K562 (cell line): ENCODE results near the gene CYP2R1. TPM values are rescaled to one million over a fixed set of nuclear protein-coding genes. Genes with fewer than 3 reads are reported as not detected.

Experiments
- ATAC-seq: fragments of 200-7000 bp; cut with Tn5 transposase; 3 replicates; pipeline ENCODE4 v1.9.1; 2020; ENCODE audit warnings: moderate library complexity
- BruUV-seq: library from RNA; stranded (reverse); fragments of 400-500 nt; replicated peaks from 2 replicates; lab custom pipeline; 2021; lab: Mats Ljungman, UMichigan
- CTCF ChIA-PET: fragments of 300-600 bp; formaldehyde crosslinking; extraction: SDS; loops from one replicate; lab custom pipeline; 2021; ENCODE audit warnings: low intra/inter-chr PET ratio; lab: Yijun Ruan, JAX
- POLR2A ChIA-PET: fragments of 300-600, 350-650 bp; sonication (Branson Sonifier 250); formaldehyde crosslinking; extraction: SDS; loops from one replicate; lab custom pipeline; 2021; ENCODE audit warnings: antibody characterized with exemption, inconsistent platforms; lab: Yijun Ruan, JAX
- DNase-seq, 4 experiments: peaks; one replicate each; pipeline versions ENCODE4 v3.0.0 to v3.0.0-alpha.2; 2011 to 2018; ENCODE audit warnings: low spot score in 3 of 4, mixed read lengths in 3 of 4; ENCODE audit errors: extremely low read depth in 1 of 4
- FAIRE-seq: peaks from 2 replicates; lab custom pipeline; 2011; peaks lifted over from hg19 to GRCh38; lab: Jason Lieb, UNC
- H2AFZ ChIP-seq: 2 replicates; pipeline ENCODE4 v1.6.0; 2011; ENCODE audit warnings: low read depth, low read length, control low read depth, inconsistent platforms
- H3K27ac ChIP-seq: fragments of 200-600 bp; 3 replicates; pipeline ENCODE4 v1.8.0; 2011; ENCODE audit warnings: low read depth, mild to moderate bottlenecking, control low read depth, inconsistent platforms, low read length, moderate library complexity, mixed read lengths; ENCODE audit errors: extremely low read depth
- H3K27me3 ChIP-seq, 2 experiments: fragments of 300-600 bp in 1 of 2; 2 replicates in 1 of 2; 3 replicates in 1 of 2; pipeline versions ENCODE4 v1.6.0 to v1.8.0; 2011; ENCODE audit warnings: inconsistent platforms in 2 of 2, low read length in 2 of 2, mild to moderate bottlenecking in 1 of 2, mixed read lengths in 1 of 2, moderate library complexity in 1 of 2; ENCODE audit not compliant: control insufficient read depth in 2 of 2, insufficient read depth in 2 of 2
- H3K36me3 ChIP-seq: fragments of 300-600 bp; 3 replicates; pipeline ENCODE4 v1.8.0; 2011; ENCODE audit warnings: mild to moderate bottlenecking, low read length, inconsistent platforms; ENCODE audit not compliant: control insufficient read depth, insufficient read depth
- H3K4me1 ChIP-seq, 2 experiments: fragments of 200-600 bp in 1 of 2; replicated peaks in 1 of 2; 2 replicates in 1 of 2; 3 replicates in 1 of 2; pipeline versions ENCODE4 v1.5.1 to v1.8.0; 2011; ENCODE audit warnings: inconsistent platforms in 2 of 2, low read length in 2 of 2, mild to moderate bottlenecking in 1 of 2, mixed read lengths in 1 of 2, moderate library complexity in 1 of 2; ENCODE audit not compliant: control insufficient read depth in 2 of 2, insufficient read depth in 2 of 2
- H3K4me2 ChIP-seq: 2 replicates; pipeline ENCODE4 v1.6.1; 2011; ENCODE audit warnings: low read length, control low read depth, inconsistent platforms, mixed read lengths; ENCODE audit not compliant: insufficient read depth
- H3K4me3 ChIP-seq: fragments of 200-600 bp; sonication (generic), shearing (Covaris generic); 2 replicates; pipeline ENCODE4 v1.5.1; 2016; ENCODE audit warnings: control low read depth, inconsistent platforms
- H3K79me2 ChIP-seq: fragments of 200-600 bp; 3 replicates; pipeline ENCODE4 v1.8.0; 2011; ENCODE audit warnings: low read length, inconsistent platforms; ENCODE audit not compliant: control insufficient read depth, insufficient read depth
- H3K9ac ChIP-seq, 2 experiments: 2 replicates each; pipeline versions ENCODE4 v1.6.0 to v1.6.1; 2011; ENCODE audit warnings: low read depth in 2 of 2, low read length in 2 of 2, control low read depth in 1 of 2, inconsistent platforms in 1 of 2, mild to moderate bottlenecking in 1 of 2, mixed read lengths in 1 of 2; ENCODE audit not compliant: insufficient read depth in 1 of 2
- H3K9me1 ChIP-seq: one replicate; pipeline ENCODE4 v1.6.0; 2011; ENCODE audit warnings: inconsistent platforms, mild to moderate bottlenecking, low read length, moderate library complexity; ENCODE audit not compliant: control insufficient read depth, insufficient read depth
- H3K9me3 ChIP-seq: replicated peaks from 2 replicates; pipeline ENCODE4 v1.5.1; 2011; ENCODE audit warnings: low read depth, low read length, inconsistent platforms; ENCODE audit not compliant: control insufficient read depth, insufficient read depth
- H4K20me1 ChIP-seq: replicated peaks from 2 replicates; pipeline ENCODE4 v1.6.1; 2011; ENCODE audit warnings: low read length, inconsistent platforms, mixed read lengths; ENCODE audit not compliant: control insufficient read depth, insufficient read depth
- BRD9 ChIP-seq: fragments of 450-650 bp; IDR thresholded peaks from 2 replicates; pipeline ENCODE4 v1.6.1; 2018; ENCODE audit warnings: low read depth; ENCODE audit not compliant: partially characterized antibody
- CREB1 ChIP-seq, 2 experiments: sonication (generic) in 1 of 2; formaldehyde crosslinking in 1 of 2; IDR thresholded peaks; 2 replicates each; pipeline versions ENCODE4 v1.6.1 to v1.8.0; 2012 to 2022; ENCODE audit warnings: inconsistent platforms in 1 of 2, mild to moderate bottlenecking in 1 of 2, missing genetic modification reagents in 1 of 2, moderate library complexity in 1 of 2
- JUND ChIP-seq, 2 experiments: IDR thresholded peaks; 2 replicates in 1 of 2; 3 replicates in 1 of 2; pipeline ENCODE4 v1.6.1; 2011; ENCODE audit warnings: borderline replicate concordance in 2 of 2, low read depth in 2 of 2, low read length in 2 of 2, improper control_type of control experiment in 1 of 2, missing biosample characterization in 1 of 2, missing genetic modification characterization in 1 of 2, missing genetic modification reagents in 1 of 2
- MAFK ChIP-seq: IDR thresholded peaks from 2 replicates; pipeline ENCODE4 v1.6.1; 2011; ENCODE audit warnings: low read length, improper control_type of control experiment
- MED1 ChIP-seq: sonication (generic); formaldehyde crosslinking; IDR thresholded peaks from 2 replicates; pipeline ENCODE4 v1.8.1; 2023; ENCODE audit warnings: missing genetic modification reagents, borderline replicate concordance
- MTA3 ChIP-seq: fragments of 450-650 bp; formaldehyde crosslinking; IDR thresholded peaks from 2 replicates; pipeline ENCODE4 v1.6.1; 2017; ENCODE audit warnings: mild to moderate bottlenecking, borderline replicate concordance
- NCOA1 ChIP-seq: fragments of 450-650 bp; IDR thresholded peaks from 2 replicates; pipeline ENCODE4 v1.6.1; 2016; ENCODE audit warnings: low read depth
- RFX5 ChIP-seq: IDR thresholded peaks from 2 replicates; pipeline ENCODE4 v1.6.1; 2011; ENCODE audit warnings: low read depth, mild to moderate bottlenecking, improper control_type of control experiment, low read length
- XRCC5 ChIP-seq: fragments of 200-400 bp; formaldehyde crosslinking; IDR thresholded peaks from 2 replicates; pipeline ENCODE4 v1.6.1; 2017; ENCODE audit warnings: low read depth, mild to moderate bottlenecking, low read length
- ZMIZ1 ChIP-seq, 2 experiments: fragments of 150-350 bp in 1 of 2; IDR thresholded peaks; 2 replicates each; pipeline ENCODE4 v1.6.1; 2012 to 2016; ENCODE audit warnings: low read depth in 2 of 2, low read length in 2 of 2, mild to moderate bottlenecking in 1 of 2, moderate library complexity in 1 of 2
- ZNF41 ChIP-seq: fragments of 250-450 bp; sonication (Bioruptor Pico); conservative IDR thresholded peaks from 2 replicates; pipeline ENCODE4 v1.4.0; 2020; ENCODE audit warnings: mild to moderate bottlenecking
- WGBS: fragments of 100-300 bp; shearing (Covaris generic); methylation state at CpG from one replicate; pipeline ENCODE4 v1.1.6; 2016; ENCODE audit warnings: low coverage, mixed read lengths; ENCODE audit not compliant: insufficient coverage; ENCODE audit errors: missing lambda C conversion rate; 5-methylcytosine and 5-hydroxymethylcytosine counted together
- in situ Hi-C: fragments of 300-500 bp; cut with MboI; formaldehyde crosslinking; loops from 4 replicates; pipeline ENCODE4 v1.15.0; 2018; ENCODE audit warnings: inconsistent platforms, mixed read lengths
- intact Hi-C: fragments of 100-400 bp; cut with micrococcal nuclease; formaldehyde crosslinking; loops from 2 replicates; pipeline ENCODE4 v1.14.2; 2022
- polyA plus RNA-seq, 8 experiments: library from polyadenylated mRNA; depleted of rRNA in 4 of 8; stranded (reverse) in 5 of 8; unstranded in 3 of 8; fragments of >200 nt; fragmentation: Nextera tagmentation in 2 of 8; fragmentation: Illumina TruSeq in 1 of 8; extraction: Ambion mirVana in 2 of 8; extraction: Trizol in 1 of 8; gene quantifications; 2 replicates each; pipeline versions ENCODE4 v1.2.1 to v1.2.3, GENCODE V29; 2011 to 2014; ENCODE audit warnings: inconsistent platforms in 1 of 8, missing spikeins in 1 of 8
- total RNA-seq, 7 experiments: library from RNA; depleted of rRNA in 6 of 7; stranded (reverse); fragments of >200 nt in 6 of 7; fragmentation: Illumina TruSeq in 2 of 7; extraction: Trizol in 2 of 7; gene quantifications; 2 replicates each; pipeline versions ENCODE4 v1.2.1 to v1.2.3, GENCODE V29; 2011 to 2021; ENCODE audit warnings: low replicate concordance in 1 of 7

Gene CYP2R1
- total and polyA plus RNA-seq, 9 of the 15 experiments (the other 6 are each of a cell fraction or from before 2014, with no cell fraction given): 19.4 to 40.5 (median 29.4) TPM

- H3K79me2 ChIP-seq: no peaks in the 10 kb centered on the region
- in situ Hi-C loops: no loop called here
- ChIA-PET CTCF (no interaction called here), POLR2A (no interaction called here)
- ATAC-seq (no peak), DNase-seq (no peak), FAIRE-seq (no peak)
- H4K20me1 ChIP-seq: no peaks in the 10 kb centered on the region
- H3K9ac ChIP-seq: no peak overlapping the region
- H3K27ac ChIP-seq: no peak overlapping the region
- no peak overlapping the region for H2AFZ ChIP-seq
- no peak overlapping the region for H3K4me3 ChIP-seq
- no peaks in the 10 kb centered on the region for H3K36me3 ChIP-seq
- H3K9me1 ChIP-seq: no peaks in the 10 kb centered on the region
- no peaks in the 10 kb centered on the region for H3K4me1 ChIP-seq
- BruUV-seq: no TSS peak
- intact Hi-C loops: no loop called here
- H3K9me3 ChIP-seq: no peaks in the 10 kb centered on the region
- no peaks in the 10 kb centered on the region for H3K27me3 ChIP-seq
- 0% methylated on average over 1 of the region's 1 CpG for WGBS
- no peak overlapping the region for H3K4me2 ChIP-seq
- TF ChIP-seq CREB1 (IDR thresholded peaks at IDR 0.05) (no peak), CREB1 (CRISPR knock-in tag; IDR thresholded peaks at IDR 0.05) (no peak), MED1 (CRISPR knock-in tag) (no peak), JUND (IDR thresholded peaks at IDR 0.05; ENCODE audit: borderline replicate concordance, low read depth, low read length) (no peak), JUND (tag; IDR thresholded peaks at IDR 0.05; ENCODE audit: borderline replicate concordance, low read depth, low read length) (no peak), MAFK (no peak), BRD9 (no peak), ZNF41 (CRISPR knock-in tag) (no peak), XRCC5 (no peak), NCOA1 (no peak), MTA3 (no peak), RFX5 (no peak), ZMIZ1 (IDR thresholded peaks at IDR 0.05; ENCODE audit: low read depth in 2 of 2, low read length in 2 of 2) (no peak)
Measured at GRCh38 chr11:14934641-14935351, 42.8 kb upstream of the CYP2R1 start.
